HCT116 (cell line): ENCODE measurements around the gene ETV7. TPM values are rescaled to one million over a fixed set of nuclear protein-coding genes. Genes with fewer than 3 reads are reported as not detected.

Source experiments
- ATAC-seq: fragments of 200-7000 bp; cut with Tn5 transposase; 2 replicates; pipeline ENCODE4 v1.9.1; 2020; ENCODE audit warnings: mild to moderate bottlenecking, moderate library complexity
- BruUV-seq: library from RNA; stranded (reverse); fragments of 400-500 nt; replicated peaks from 2 replicates; lab custom pipeline; 2021; lab: Mats Ljungman, UMichigan
- CTCF ChIA-PET: fragments of 300-600 bp; sonication (Branson Sonifier 250); formaldehyde crosslinking; loops from one replicate; lab custom pipeline; 2021; ENCODE audit warnings: antibody characterized with exemption; lab: Charles Lee
- POLR2A ChIA-PET: fragments of 300-600, 350-600 bp; sonication (Branson Sonifier 250); formaldehyde crosslinking; loops from one replicate; lab custom pipeline; 2021; ENCODE audit warnings: antibody characterized with exemption; lab: Charles Lee
- RAD21 ChIA-PET, 2 experiments: fragments of 300-600 bp; sonication (Branson Sonifier 250); formaldehyde crosslinking; loops; one replicate each; lab custom pipeline; 2023; ENCODE audit warnings: low total read pairs in 2 of 2; ENCODE audit not compliant: uncharacterized antibody in 2 of 2, unreplicated experiment in 2 of 2, low non-redundant PET in 1 of 2; lab: Charles Lee
- DNase-seq: peaks from one replicate; pipeline ENCODE4 v3.0.0-alpha.2; 2010; ENCODE audit warnings: low read depth, low spot score
- H2AFZ ChIP-seq: fragments of 200-600 bp; shearing (Covaris generic), sonication (generic); 2 replicates; pipeline ENCODE4 v1.6.1; 2017; ENCODE audit warnings: low read depth, mixed run types, mixed read lengths, antibody characterized with exemption, low read length; ENCODE audit not compliant: poor library complexity, severe bottlenecking
- H3K27ac ChIP-seq: 2 replicates; pipeline ENCODE4 v1.5.1; 2012; ENCODE audit warnings: low read depth, low read length
- H3K27me3 ChIP-seq: fragments of 200-600 bp; sonication (generic); 2 replicates; pipeline ENCODE4 v1.6.1; 2016; ENCODE audit warnings: mixed run types, low read length, mixed read lengths; ENCODE audit not compliant: insufficient read depth
- H3K36me3 ChIP-seq, 2 experiments: fragments of 200-500 bp in 1 of 2; fragments of 200-600 bp in 1 of 2; sonication (Bioruptor generic) in 1 of 2; sonication (generic) in 1 of 2; 2 replicates each; pipeline versions ENCODE4 v1.5.1 to v1.6.1; 2014 to 2016; ENCODE audit warnings: low read length in 2 of 2, inconsistent platforms in 1 of 2, mixed read lengths in 1 of 2, mixed run types in 1 of 2; ENCODE audit not compliant: insufficient read depth in 2 of 2, control insufficient read depth in 1 of 2
- H3K4me1 ChIP-seq, 2 experiments: fragments of 200-600 bp in 1 of 2; sonication (generic) in 1 of 2; 2 replicates each; pipeline versions ENCODE4 v1.5.1 to v1.6.1; 2012 to 2017; ENCODE audit warnings: low read length in 2 of 2, inconsistent platforms in 1 of 2, mild to moderate bottlenecking in 1 of 2, mixed read lengths in 1 of 2, mixed run types in 1 of 2, moderate library complexity in 1 of 2; ENCODE audit not compliant: insufficient read depth in 2 of 2, control insufficient read depth in 1 of 2
- H3K4me2 ChIP-seq: fragments of 200-600 bp; sonication (generic); 2 replicates; pipeline ENCODE4 v1.6.1; 2017; ENCODE audit warnings: mixed run types, low read length, mixed read lengths
- H3K4me3 ChIP-seq, 2 experiments: fragments of 200-600 bp in 1 of 2; sonication (generic) in 1 of 2; replicated peaks in 1 of 2; 2 replicates each; pipeline ENCODE4 v1.5.1; 2011 to 2016; ENCODE audit warnings: low read length in 2 of 2, control low read depth in 1 of 2, low read depth in 1 of 2, mild to moderate bottlenecking in 1 of 2, mixed read lengths in 1 of 2, mixed run types in 1 of 2
- H3K79me2 ChIP-seq: fragments of 200-600 bp; sonication (generic); 2 replicates; pipeline ENCODE4 v1.6.1; 2017; ENCODE audit warnings: mild to moderate bottlenecking, mixed run types, low read length, moderate library complexity, mixed read lengths; ENCODE audit not compliant: insufficient read depth
- H3K9ac ChIP-seq: fragments of 200-600 bp; sonication (generic); 2 replicates; pipeline ENCODE4 v1.6.1; 2016; ENCODE audit warnings: low read length, mixed read lengths
- H3K9me2 ChIP-seq: fragments of 200-600 bp; sonication (generic), shearing (Covaris generic); 2 replicates; pipeline ENCODE4 v1.6.1; 2017; ENCODE audit warnings: mixed run types, mild to moderate bottlenecking, moderate library complexity; ENCODE audit not compliant: insufficient read depth
- H3K9me3 ChIP-seq, 2 experiments: fragments of 200-500 bp in 1 of 2; fragments of 200-600 bp in 1 of 2; sonication (Bioruptor generic) in 1 of 2; sonication (generic) in 1 of 2; 2 replicates each; pipeline ENCODE4 v1.6.1; 2014 to 2017; ENCODE audit warnings: low read length in 2 of 2, mixed read lengths in 2 of 2, inconsistent platforms in 1 of 2, low read depth in 1 of 2, mild to moderate bottlenecking in 1 of 2, mixed run types in 1 of 2, moderate library complexity in 1 of 2; ENCODE audit not compliant: control insufficient read depth in 1 of 2, insufficient read depth in 1 of 2
- H4K20me1 ChIP-seq: fragments of 200-600 bp; sonication (generic), shearing (Covaris generic); 2 replicates; pipeline ENCODE4 v1.6.1; 2017; ENCODE audit warnings: mixed run types, mild to moderate bottlenecking, moderate library complexity; ENCODE audit not compliant: insufficient read depth
- CBX3 ChIP-seq: IDR thresholded peaks from 2 replicates; pipeline ENCODE4 v1.6.1; 2012; ENCODE audit warnings: low read depth
- EGR1 ChIP-seq: IDR thresholded peaks from 2 replicates; pipeline ENCODE4 v1.6.1; 2012; ENCODE audit warnings: low read depth
- ELF1 ChIP-seq: IDR thresholded peaks from 2 replicates; pipeline ENCODE4 v1.6.1; 2012; ENCODE audit warnings: low read depth, borderline replicate concordance
- RAD21 ChIP-seq: IDR thresholded peaks from 2 replicates; pipeline ENCODE4 v1.6.1; 2012; ENCODE audit warnings: low read depth, mild to moderate bottlenecking
- SP1 ChIP-seq: IDR thresholded peaks from 2 replicates; pipeline ENCODE4 v1.6.1; 2012; ENCODE audit warnings: low read depth
- SRF ChIP-seq: IDR thresholded peaks from 2 replicates; pipeline ENCODE4 v1.6.1; 2012; ENCODE audit warnings: low read depth
- YY1 ChIP-seq: IDR thresholded peaks from 2 replicates; pipeline ENCODE4 v1.6.1; 2011; ENCODE audit warnings: low read length, low read depth, moderate library complexity, mild to moderate bottlenecking; ENCODE audit not compliant: insufficient replicate concordance; ENCODE audit errors: extremely low read depth
- ZFX ChIP-seq: fragments of 450-650 bp; IDR thresholded peaks from 2 replicates; pipeline ENCODE4 v1.6.1; 2017
- ZNF274 ChIP-seq: fragments of 200-500 bp; sonication (Bioruptor generic); IDR thresholded peaks from 2 replicates; pipeline ENCODE4 v1.6.1; 2014; ENCODE audit warnings: mild to moderate bottlenecking, low read depth, low read length, inconsistent platforms
- intact Hi-C: fragments of 100-400 bp; cut with micrococcal nuclease; formaldehyde crosslinking; loops from 2 replicates; pipeline ENCODE4 v1.10.0; 2022
- total RNA-seq: library from RNA; stranded (reverse); gene quantifications from one replicate; pipeline ENCODE4 v1.2.1, GENCODE V29; 2021; ENCODE audit not compliant: unreplicated experiment
- TF ChIP-seq, protein P1 (sequence below): IDR thresholded peaks from 2 replicates; pipeline ENCODE4 v1.6.1; 2012
- TF ChIP-seq, protein P2 (sequence below): IDR thresholded peaks from 2 replicates; pipeline ENCODE4 v1.6.1; 2012
- TF ChIP-seq, protein P3 (sequence below): IDR thresholded peaks from 2 replicates; pipeline ENCODE4 v1.6.1; 2011; ENCODE audit warnings: mild to moderate bottlenecking, low read length, moderate library complexity; ENCODE audit not compliant: insufficient replicate concordance; ENCODE audit errors: extremely low read depth

ETV7 gene
- total RNA-seq, 1 experiment from 2014 or later, result 1.0 TPM

DNA sequence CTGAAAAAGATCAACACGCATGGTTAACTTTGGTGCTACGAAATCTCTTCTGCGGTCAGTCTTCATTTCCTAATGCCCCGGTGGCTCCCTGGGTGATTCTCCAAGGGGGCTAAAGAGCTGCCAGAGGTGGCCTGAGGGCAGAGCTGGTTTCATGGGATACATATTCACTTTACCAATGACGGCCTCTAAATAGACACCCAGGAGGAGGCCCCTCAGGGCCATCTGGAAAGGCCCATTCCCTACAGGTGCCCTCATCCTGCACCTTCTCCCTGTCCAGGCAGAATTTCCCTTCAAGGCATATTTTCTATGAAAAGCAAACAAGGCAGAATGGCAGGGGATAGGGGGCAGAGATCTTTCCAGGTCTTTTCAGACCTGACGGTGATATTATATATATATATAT lies 63.3 kb downstream of the ETV7 start:
- H3K4me2 ChIP-seq, result no peak overlapping the region
- ATAC-seq (no peak), DNase-seq (no peak)
- no peak overlapping the region for H3K27ac ChIP-seq
- H3K79me2 ChIP-seq, result no peaks in the 10 kb centered on the region
- intact Hi-C loops, result no loop called here
- H3K9me2 ChIP-seq, result no peaks in the 10 kb centered on the region
- ChIA-PET POLR2A (no interaction called here), CTCF (interaction anchor here (1.0 to 1.3 kb wide), 2 partner anchors 17 to 22 kb away, joined by 3 to 5 read pairs; no protein-coding TSS in a partner anchor), RAD21 (no interaction called here)
- H3K36me3 ChIP-seq, result no peaks in the 10 kb centered on the region
- no peak for TF ChIP-seq EGR1
- no peak for TF ChIP-seq RAD21
- no peak for TF ChIP-seq CBX3
- no peak for TF ChIP-seq SRF
- TF ChIP-seq YY1, result no peak
- TF ChIP-seq, protein P1, sequence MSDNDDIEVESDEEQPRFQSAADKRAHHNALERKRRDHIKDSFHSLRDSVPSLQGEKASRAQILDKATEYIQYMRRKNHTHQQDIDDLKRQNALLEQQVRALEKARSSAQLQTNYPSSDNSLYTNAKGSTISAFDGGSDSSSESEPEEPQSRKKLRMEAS, result no peak
- TF ChIP-seq ZFX, result no peak
- no peak for TF ChIP-seq ELF1
- TF ChIP-seq, protein P2, sequence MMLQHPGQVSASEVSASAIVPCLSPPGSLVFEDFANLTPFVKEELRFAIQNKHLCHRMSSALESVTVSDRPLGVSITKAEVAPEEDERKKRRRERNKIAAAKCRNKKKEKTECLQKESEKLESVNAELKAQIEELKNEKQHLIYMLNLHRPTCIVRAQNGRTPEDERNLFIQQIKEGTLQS, result no peak
- no peak for TF ChIP-seq ZNF274
- TF ChIP-seq, protein P3, sequence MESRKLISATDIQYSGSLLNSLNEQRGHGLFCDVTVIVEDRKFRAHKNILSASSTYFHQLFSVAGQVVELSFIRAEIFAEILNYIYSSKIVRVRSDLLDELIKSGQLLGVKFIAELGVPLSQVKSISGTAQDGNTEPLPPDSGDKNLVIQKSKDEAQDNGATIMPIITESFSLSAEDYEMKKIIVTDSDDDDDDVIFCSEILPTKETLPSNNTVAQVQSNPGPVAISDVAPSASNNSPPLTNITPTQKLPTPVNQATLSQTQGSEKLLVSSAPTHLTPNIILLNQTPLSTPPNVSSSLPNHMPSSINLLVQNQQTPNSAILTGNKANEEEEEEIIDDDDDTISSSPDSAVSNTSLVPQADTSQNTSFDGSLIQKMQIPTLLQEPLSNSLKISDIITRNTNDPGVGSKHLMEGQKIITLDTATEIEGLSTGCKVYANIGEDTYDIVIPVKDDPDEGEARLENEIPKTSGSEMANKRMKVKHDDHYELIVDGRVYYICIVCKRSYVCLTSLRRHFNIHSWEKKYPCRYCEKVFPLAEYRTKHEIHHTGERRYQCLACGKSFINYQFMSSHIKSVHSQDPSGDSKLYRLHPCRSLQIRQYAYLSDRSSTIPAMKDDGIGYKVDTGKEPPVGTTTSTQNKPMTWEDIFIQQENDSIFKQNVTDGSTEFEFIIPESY, result no peak
- TF ChIP-seq SP1, result no peak
- no peaks in the 10 kb centered on the region for H4K20me1 ChIP-seq
- H3K9me3 ChIP-seq, result no peaks in the 10 kb centered on the region
- H3K9ac ChIP-seq, result no peak overlapping the region
- no peaks in the 10 kb centered on the region for H3K27me3 ChIP-seq
- H2AFZ ChIP-seq, result no peak overlapping the region
- no TSS peak for BruUV-seq
- no peak overlapping the region for H3K4me3 ChIP-seq
- peaks cover 13 to 15% of the 10 kb centered on the region in 2 experiments; a peak in 3 of 4 replicates for H3K4me1 ChIP-seq
